ENCODE results near the gene ARID1B. TPM values are rescaled to one million over a fixed set of nuclear protein-coding genes. Genes with fewer than 3 reads are reported as not detected.

The ARID1B gene
- total RNA-seq, 4 donors from 2014 or later, result 70.5 to 135 (median 78.2) TPM

DNA sequence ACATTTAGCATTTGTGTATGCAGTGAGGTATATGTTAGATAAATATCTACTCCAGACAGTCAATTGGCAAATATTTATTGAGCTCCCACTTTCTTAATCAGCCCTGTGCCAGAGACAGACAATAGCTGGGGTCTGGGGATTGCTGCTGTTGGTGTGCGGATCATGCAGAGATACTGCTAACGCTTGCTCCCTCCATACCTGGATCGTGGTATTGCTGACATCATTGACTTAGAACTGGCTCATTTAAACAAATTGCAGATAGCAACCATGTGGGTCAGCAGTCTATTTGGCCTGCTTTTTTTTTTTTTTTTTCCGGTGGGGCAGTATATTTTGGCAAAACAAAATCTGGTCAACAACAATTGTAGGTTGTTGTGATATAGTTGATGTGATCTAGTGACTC, 9.5 kb downstream of the ARID1B start:
- ATAC-seq (ENCODE audit: low FRiP score) (no peak), DNase-seq (ENCODE audit: low spot score) (no peak)
- TF ChIP-seq, protein P1, sequence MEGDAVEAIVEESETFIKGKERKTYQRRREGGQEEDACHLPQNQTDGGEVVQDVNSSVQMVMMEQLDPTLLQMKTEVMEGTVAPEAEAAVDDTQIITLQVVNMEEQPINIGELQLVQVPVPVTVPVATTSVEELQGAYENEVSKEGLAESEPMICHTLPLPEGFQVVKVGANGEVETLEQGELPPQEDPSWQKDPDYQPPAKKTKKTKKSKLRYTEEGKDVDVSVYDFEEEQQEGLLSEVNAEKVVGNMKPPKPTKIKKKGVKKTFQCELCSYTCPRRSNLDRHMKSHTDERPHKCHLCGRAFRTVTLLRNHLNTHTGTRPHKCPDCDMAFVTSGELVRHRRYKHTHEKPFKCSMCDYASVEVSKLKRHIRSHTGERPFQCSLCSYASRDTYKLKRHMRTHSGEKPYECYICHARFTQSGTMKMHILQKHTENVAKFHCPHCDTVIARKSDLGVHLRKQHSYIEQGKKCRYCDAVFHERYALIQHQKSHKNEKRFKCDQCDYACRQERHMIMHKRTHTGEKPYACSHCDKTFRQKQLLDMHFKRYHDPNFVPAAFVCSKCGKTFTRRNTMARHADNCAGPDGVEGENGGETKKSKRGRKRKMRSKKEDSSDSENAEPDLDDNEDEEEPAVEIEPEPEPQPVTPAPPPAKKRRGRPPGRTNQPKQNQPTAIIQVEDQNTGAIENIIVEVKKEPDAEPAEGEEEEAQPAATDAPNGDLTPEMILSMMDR (IDR thresholded peaks at IDR 0.05), result no peak

DNA sequence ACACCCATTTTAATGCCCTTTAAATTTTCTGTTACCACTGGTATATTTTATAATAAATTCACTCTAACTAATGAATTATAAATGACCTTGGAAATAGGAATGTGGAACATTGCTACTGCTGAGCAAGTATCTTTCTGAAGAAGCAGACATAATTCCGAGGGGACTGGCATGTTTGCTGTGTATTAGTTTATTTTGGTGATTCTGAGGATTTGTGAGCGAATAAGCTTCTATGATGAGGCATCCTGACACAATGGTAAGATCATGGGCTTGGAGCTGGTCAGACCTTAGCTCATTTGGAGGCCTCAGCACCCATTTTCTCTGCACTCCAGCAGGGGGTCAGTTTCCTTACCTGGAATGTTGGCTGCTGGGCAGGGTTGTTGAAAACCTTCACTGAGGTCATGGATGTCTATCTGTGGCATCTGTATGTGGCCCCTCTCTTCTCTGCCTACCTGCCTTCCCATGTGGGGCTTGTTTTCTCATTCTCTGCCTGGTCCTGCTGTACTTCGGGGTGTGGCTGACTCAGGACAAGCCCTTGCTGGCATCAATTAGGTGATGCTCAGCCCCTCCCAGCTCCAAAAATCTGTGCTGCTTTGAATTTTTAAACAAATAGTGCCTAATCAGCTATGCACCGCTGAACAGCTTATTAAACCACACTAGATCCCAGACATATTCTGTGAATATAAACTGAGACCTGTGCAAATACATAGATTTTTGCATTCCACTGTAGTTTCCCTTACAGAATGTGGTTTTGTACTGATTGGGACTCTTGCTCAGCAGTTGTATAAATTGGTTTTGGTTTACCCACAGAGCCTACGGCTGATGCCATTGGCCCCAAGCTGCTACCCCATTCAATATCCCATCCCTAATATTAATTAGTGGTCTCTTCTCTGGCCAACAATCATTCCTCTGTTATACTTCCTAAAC, 10.7 kb downstream of the ARID1B start:
- DNase-seq (ENCODE audit: low spot score), result no peak
- TF ChIP-seq, protein P1 (IDR thresholded peaks at IDR 0.05), result no peak
- no peak for ATAC-seq (ENCODE audit: low FRiP score)

DNA sequence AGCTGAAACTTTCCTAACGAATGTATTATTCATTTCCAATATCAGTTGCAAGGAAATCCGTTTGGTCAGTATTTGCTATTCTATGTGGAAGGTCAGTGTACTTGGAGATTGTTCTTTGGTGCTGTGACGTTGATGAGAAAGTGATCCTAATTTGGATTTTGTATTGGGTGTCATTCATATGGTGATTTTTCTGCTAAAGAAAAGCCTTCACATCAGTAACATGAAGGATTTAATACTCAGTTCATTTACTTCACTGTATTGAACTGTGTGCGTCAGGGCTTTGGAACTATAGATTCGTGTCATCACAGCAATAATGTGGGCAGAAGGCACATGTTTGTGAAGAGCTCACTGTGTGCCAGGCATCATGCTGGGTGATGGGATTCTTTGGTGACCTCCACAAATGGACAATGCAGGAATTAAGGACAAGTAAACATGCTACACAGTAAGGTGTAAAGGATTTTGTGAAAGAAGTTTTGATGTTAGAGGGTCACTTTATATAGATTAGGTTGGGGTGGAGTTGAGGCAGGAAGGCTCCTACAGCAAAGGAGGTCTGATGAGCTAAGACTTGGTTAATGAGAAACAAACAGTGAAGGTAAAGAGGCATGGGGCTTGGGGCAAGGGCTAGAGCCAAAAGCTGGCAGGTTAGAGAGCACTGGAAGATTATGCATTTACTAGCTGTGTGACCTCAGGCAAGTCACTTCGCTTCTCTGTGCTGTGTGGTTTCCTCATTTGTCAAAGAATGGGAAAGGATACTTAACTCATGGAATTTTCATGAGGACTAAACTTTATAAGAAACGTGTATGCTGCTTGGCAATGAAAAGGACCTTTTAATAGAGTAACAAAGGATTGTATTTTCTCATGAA, 12.1 kb downstream of the ARID1B start:
- TF ChIP-seq, protein P1 (IDR thresholded peaks at IDR 0.05), result no peak
- DNase-seq (ENCODE audit: low spot score) (no peak), ATAC-seq (ENCODE audit: low FRiP score) (no peak)

DNA sequence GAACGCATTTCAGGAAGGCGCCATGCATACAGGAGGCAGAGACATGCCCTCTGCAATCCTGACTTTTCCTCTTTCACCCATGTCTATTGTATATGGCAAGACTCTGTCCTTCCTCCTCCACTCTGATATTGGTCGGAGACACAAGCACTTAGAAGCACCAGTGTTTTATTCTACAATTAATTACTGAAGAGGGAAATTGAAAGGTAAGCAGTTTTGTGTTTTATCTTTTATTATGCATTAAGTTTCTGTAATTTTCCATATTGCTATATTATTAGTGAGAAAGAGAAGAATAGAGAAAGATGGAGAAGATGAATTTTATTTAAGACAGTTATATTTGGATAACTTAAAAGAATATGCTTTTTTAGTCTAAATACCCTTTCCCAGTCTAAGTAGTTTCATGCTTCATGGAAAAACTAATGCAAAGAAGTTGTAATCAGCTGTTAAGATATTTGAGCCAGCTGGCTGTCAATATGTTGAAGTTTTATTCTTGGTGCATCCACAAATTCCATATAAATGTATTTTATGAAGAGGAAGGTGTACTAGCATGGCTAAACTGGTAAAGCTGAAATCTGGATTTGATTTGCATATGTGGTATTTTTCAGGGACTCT, 13.6 kb downstream of the ARID1B start:
- TF ChIP-seq, protein P1 (IDR thresholded peaks at IDR 0.05), result no peak
- no peak for ATAC-seq (ENCODE audit: low FRiP score)
- no peak for DNase-seq (ENCODE audit: low spot score)

DNA sequence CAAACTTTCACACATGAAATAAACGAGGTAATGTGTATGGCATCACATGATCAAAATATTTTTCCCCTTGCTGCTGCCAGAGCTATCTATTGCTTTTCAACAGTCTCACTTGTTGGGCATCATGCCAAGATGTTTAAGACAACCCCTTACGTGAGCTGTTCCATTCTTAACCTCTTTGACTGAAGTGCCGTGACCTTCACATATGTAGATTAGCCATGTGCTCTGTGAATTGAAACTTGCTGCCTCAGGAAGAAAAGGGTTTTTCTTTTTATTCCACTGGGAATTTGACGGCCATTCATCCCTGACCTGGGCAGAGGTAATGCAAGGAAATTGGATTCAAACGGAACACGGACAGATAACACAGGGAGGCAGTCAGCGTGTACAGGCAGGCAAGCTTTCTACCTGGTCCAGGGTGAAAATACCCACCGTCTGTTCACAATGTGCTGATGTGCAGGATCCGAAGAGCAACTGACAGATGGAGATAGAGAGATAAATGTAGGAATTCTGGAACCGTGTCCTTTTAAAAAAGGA, 14.2 kb downstream of the ARID1B start:
- ATAC-seq (ENCODE audit: low FRiP score) (peak; percentile 65), DNase-seq (ENCODE audit: low spot score) (no peak)
- TF ChIP-seq, protein P1 (IDR thresholded peaks at IDR 0.05), result no peak

DNA sequence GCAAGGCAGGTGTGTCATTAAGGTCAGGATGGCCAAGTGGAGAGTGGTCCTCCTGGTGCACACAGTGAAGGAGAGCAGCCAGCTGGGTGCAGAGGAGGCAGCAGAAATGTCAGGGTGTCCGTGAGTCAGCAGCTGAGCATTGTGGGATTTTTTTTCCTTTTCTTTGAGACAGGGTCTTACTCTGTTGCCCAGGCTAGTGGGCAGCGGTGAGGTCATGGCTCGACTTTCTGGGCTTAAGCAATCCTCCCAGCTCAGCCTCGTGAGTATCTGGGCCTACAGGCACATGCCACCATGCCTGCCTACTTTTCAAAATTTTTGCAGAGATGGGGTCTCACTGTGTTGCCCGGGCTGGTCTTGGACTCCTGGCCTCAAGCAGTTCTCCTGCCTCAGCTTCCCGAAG, 16.0 kb downstream of the ARID1B start:
- ATAC-seq (ENCODE audit: low FRiP score) (no peak), DNase-seq (ENCODE audit: low spot score) (no peak)

More for the DNA sequence above, 16.0 kb downstream of the ARID1B start:
- TF ChIP-seq, protein P1 (IDR thresholded peaks at IDR 0.05), result no peak
